Body of pancreas (tissue), 4 donors: Measurements from ENCODE around the gene PACSIN2. TPM values are rescaled to one million over a fixed set of nuclear protein-coding genes. Genes with fewer than 3 reads are reported as not detected.

ENCODE experiments used
- ATAC-seq: fragments of 150-250 bp; one replicate; pipeline ENCODE4 v1.9.1; 2016
- DNase-seq, 4 donors: peaks; one replicate each; pipeline ENCODE4 v3.0.0-alpha.2; 2019
- H3K27ac ChIP-seq, 4 donors: fragments of 200-600 bp; sonication (generic); 1 replicate in 3 of 4; 2 replicates in 1 of 4; pipeline versions ENCODE4 v1.5.1 to v1.6.1; 2016 to 2019; ENCODE audit warnings: mild to moderate bottlenecking in 1 of 4, mixed read lengths in 1 of 4, moderate library complexity in 1 of 4
- H3K27me3 ChIP-seq, 2 donors: fragments of 200-600 bp; sonication (generic); one replicate each; pipeline ENCODE4 v1.6.0; 2016; ENCODE audit warnings: mild to moderate bottlenecking in 1 of 2
- H3K36me3 ChIP-seq, 2 donors: fragments of 200-600 bp; sonication (generic); replicated peaks in 1 of 2; 2 replicates each; pipeline ENCODE4 v1.5.1; 2016; ENCODE audit warnings: low read depth in 2 of 2; ENCODE audit not compliant: insufficient read depth in 1 of 2
- H3K4me1 ChIP-seq: fragments of 200-600 bp; sonication (generic); one replicate; pipeline ENCODE4 v1.6.0; 2016
- H3K4me3 ChIP-seq, 2 donors: fragments of 200-600 bp; sonication (generic); 1 replicate in 1 of 2; 2 replicates in 1 of 2; pipeline ENCODE4 v1.5.1; 2016 to 2019
- H3K9me3 ChIP-seq, 3 donors: fragments of 200-600 bp; sonication (generic); 1 replicate in 2 of 3; 2 replicates in 1 of 3; pipeline ENCODE4 v1.5.1; 2016
- CTCF ChIP-seq, 7 experiments: fragments of 450-650 bp in 4 of 7; fragments of 200-600 bp in 3 of 7; sonication (generic) in 3 of 7; IDR thresholded peaks; one replicate each; pipeline ENCODE4 v1.5.1; 2016 to 2019; ENCODE audit warnings: antibody characterized with exemption in 7 of 7
- POLR2A ChIP-seq, 3 donors: fragments of 450-650 bp; IDR thresholded peaks; one replicate each; pipeline ENCODE4 v1.6.1; 2016; ENCODE audit warnings: antibody characterized with exemption in 3 of 3, mild to moderate bottlenecking in 2 of 3
- WGBS, 2 donors: methylation state at CpG; one replicate each; pipeline ENCODE4 v1.1.5; 2017; 5-methylcytosine and 5-hydroxymethylcytosine counted together
- intact Hi-C: fragments of 100-400 bp; cut with DNase I; formaldehyde crosslinking; loops from one replicate; pipeline ENCODE4 v1.15.1; 2023
- total RNA-seq, 2 donors: library from RNA; depleted of rRNA; stranded (reverse); fragments of >200 nt; gene quantifications; one replicate each; pipeline ENCODE4 v1.1.0, GENCODE V29; 2016

Gene PACSIN2
- total RNA-seq, 2 donors from 2014 or later: 117 to 118 TPM

- Histone ChIP-seq H3K36me3 (peaks cover 10 to 38% of the 10 kb centered on the region in 2 donors), H3K27me3 (no peaks in the 10 kb centered on the region), H3K9me3 (no peaks in the 10 kb centered on the region), H3K27ac (no peak overlapping the region), H3K4me1 (no peaks in the 10 kb centered on the region), H3K4me3 (no peak overlapping the region)
- intact Hi-C loops: no loop called here
- ATAC-seq (no peak), DNase-seq (no peak)
- TF ChIP-seq CTCF (IDR thresholded peaks at IDR 0.05): no peak
- 97 to 98% methylated on average over 5 of the region's 5 CpGs for WGBS, 2 donors
Observed at GRCh38 chr22:42836026-42836425, 178.9 kb downstream of the PACSIN2 start.

GRCh38 chr22:42834177-42834949 is 180.6 kb downstream of the PACSIN2 start:
- Histone ChIP-seq H3K4me3 (no peak overlapping the region), H3K27ac (no peak overlapping the region), H3K9me3 (no peaks in the 10 kb centered on the region), H3K4me1 (no peaks in the 10 kb centered on the region), H3K36me3 (peaks cover 14 to 37% of the 10 kb centered on the region in 2 donors), H3K27me3 (no peaks in the 10 kb centered on the region)
- intact Hi-C loops: no loop called here
- ATAC-seq (no peak), DNase-seq (no peak)
- 60 to 73% methylated on average over 5 of the region's 5 CpGs for whole genome bisulfite sequencing, 2 donors
- TF ChIP-seq POLR2A (IDR thresholded peaks at IDR 0.05): no peak
- no peak for TF ChIP-seq CTCF (IDR thresholded peaks at IDR 0.05)

GRCh38 chr22:42833104-42833503 is 181.8 kb downstream of the PACSIN2 start:
- no peaks in the 10 kb centered on the region for H3K9me3 ChIP-seq
- no peaks in the 10 kb centered on the region for H3K4me1 ChIP-seq
- H3K4me3 ChIP-seq: no peak overlapping the region
- H3K27ac ChIP-seq: no peak overlapping the region
- H3K27me3 ChIP-seq: no peaks in the 10 kb centered on the region
- TF ChIP-seq CTCF (IDR thresholded peaks at IDR 0.05) (no peak), POLR2A (IDR thresholded peaks at IDR 0.05) (no peak)
- peaks cover 14 to 37% of the 10 kb centered on the region in 2 donors for H3K36me3 ChIP-seq
- ATAC-seq (no peak), DNase-seq (no peak)
- intact Hi-C loops: no loop called here

GRCh38 chr22:42831712-42832111 is 183.2 kb downstream of the PACSIN2 start:
- Histone ChIP-seq H3K4me3 (no peak overlapping the region), H3K27ac (no peak overlapping the region), H3K27me3 (no peaks in the 10 kb centered on the region), H3K4me1 (no peaks in the 10 kb centered on the region), H3K36me3 (peaks cover 14 to 49% of the 10 kb centered on the region in 2 donors), H3K9me3 (no peaks in the 10 kb centered on the region)
- intact Hi-C loops: no loop called here
- TF ChIP-seq POLR2A (IDR thresholded peaks at IDR 0.05): no peak
- no peak for TF ChIP-seq CTCF (IDR thresholded peaks at IDR 0.05)
- 94 to 97% methylated on average over 4 of the region's 4 CpGs for WGBS, 2 donors
- DNase-seq (no peak), ATAC-seq (no peak)

- H3K27me3 ChIP-seq: no peaks in the 10 kb centered on the region
- intact Hi-C loops: no loop called here
- H3K4me1 ChIP-seq: no peaks in the 10 kb centered on the region
- H3K36me3 ChIP-seq: peaks cover 14 to 46% of the 10 kb centered on the region in 2 donors
- 89 to 91% methylated on average over 5 of the region's 5 CpGs for WGBS, 2 donors
- TF ChIP-seq CTCF (IDR thresholded peaks at IDR 0.05) (no peak), POLR2A (IDR thresholded peaks at IDR 0.05) (no peak)
- H3K4me3 ChIP-seq: no peak overlapping the region
- DNase-seq: no peak
- no peak overlapping the region for H3K27ac ChIP-seq
- no peaks in the 10 kb centered on the region for H3K9me3 ChIP-seq
- no peak for ATAC-seq
Observed at GRCh38 chr22:42830161-42830560, 184.8 kb downstream of the PACSIN2 start.
